Lung (tissue), 12 donors: ENCODE measurements around the gene IL17F. TPM values are rescaled to one million over a fixed set of nuclear protein-coding genes. Genes with fewer than 3 reads are reported as not detected.

ENCODE experiments used
- ATAC-seq: fragments of 200-7000 bp; cut with Tn5 transposase; one replicate; pipeline ENCODE4 v1.9.1; 2020; ENCODE audit warnings: moderate number of reproducible peaks; ENCODE audit not compliant: insufficient read depth, low FRiP score
- DNase-seq, 3 donors: peaks; one replicate each; pipeline ENCODE4 v3.0.0-alpha.2; 2013 to 2017
- H3K27ac ChIP-seq, 2 donors: one replicate each; pipeline ENCODE4 v1.5.1; 2013; ENCODE audit warnings: mild to moderate bottlenecking in 2 of 2, moderate library complexity in 2 of 2, control low read depth in 1 of 2, inconsistent platforms in 1 of 2, low read depth in 1 of 2, low read length in 1 of 2
- H3K27me3 ChIP-seq, 3 donors: one replicate each; pipeline ENCODE4 v1.5.1; 2013; ENCODE audit warnings: low read length in 2 of 3; ENCODE audit not compliant: control insufficient read depth in 3 of 3, insufficient read depth in 3 of 3
- H3K36me3 ChIP-seq, 4 donors: one replicate each; pipeline ENCODE4 v1.5.1; 2013; ENCODE audit warnings: low read length in 4 of 4, mild to moderate bottlenecking in 1 of 4, moderate library complexity in 1 of 4; ENCODE audit not compliant: control insufficient read depth in 4 of 4, insufficient read depth in 4 of 4
- H3K4me1 ChIP-seq, 5 donors: one replicate each; pipeline ENCODE4 v1.5.1; 2013; ENCODE audit warnings: low read length in 5 of 5, mild to moderate bottlenecking in 2 of 5, moderate library complexity in 1 of 5; ENCODE audit not compliant: control insufficient read depth in 5 of 5, insufficient read depth in 5 of 5
- H3K4me3 ChIP-seq: one replicate; pipeline ENCODE4 v1.5.1; 2013; ENCODE audit warnings: mild to moderate bottlenecking, control low read depth, moderate library complexity
- H3K9ac ChIP-seq, 2 donors: one replicate each; pipeline ENCODE4 v1.5.1; 2013; ENCODE audit warnings: low read length in 2 of 2, control low read depth in 1 of 2; ENCODE audit not compliant: insufficient read depth in 1 of 2
- H3K9me3 ChIP-seq, 4 donors: one replicate each; pipeline ENCODE4 v1.5.1; 2013; ENCODE audit warnings: low read length in 3 of 4, mild to moderate bottlenecking in 1 of 4, moderate library complexity in 1 of 4; ENCODE audit not compliant: control insufficient read depth in 4 of 4, insufficient read depth in 3 of 4
- CTCF ChIP-seq: IDR thresholded peaks from 2 replicates; pipeline ENCODE4 v1.5.1; 2012; ENCODE audit warnings: mild to moderate bottlenecking; ENCODE audit errors: control extremely low read depth, extremely low read depth
- WGBS, 2 donors: extraction: QIAGEN DNeasy Blood & Tissue Kit; methylation state at CpG; one replicate each; pipeline ENCODE4 v1.1.7; 2013; 5-methylcytosine and 5-hydroxymethylcytosine counted together
- polyA plus RNA-seq, 2 donors: library from polyadenylated mRNA; stranded (reverse); fragments of 200-250 nt; gene quantifications; one replicate each; pipeline ENCODE4 v1.2.1, GENCODE V29; 2013
- total RNA-seq, 2 donors: library from RNA; depleted of rRNA in 1 of 2; stranded (reverse); fragments of >200 nt in 1 of 2; gene quantifications; one replicate each; pipeline ENCODE4 v1.2.1, GENCODE V29; 2014 to 2021
- donor health status: control.
- donor health status: control.
- donor health status: Bipolar disorder and iron deficiency.
- donor health status: healthy.
- donor health status: DM: yes; HTN: yes; CAD: no.

Gene IL17F
- total and polyA plus RNA-seq, 4 donors = 0.08 TPM; not detected in 3

DNA sequence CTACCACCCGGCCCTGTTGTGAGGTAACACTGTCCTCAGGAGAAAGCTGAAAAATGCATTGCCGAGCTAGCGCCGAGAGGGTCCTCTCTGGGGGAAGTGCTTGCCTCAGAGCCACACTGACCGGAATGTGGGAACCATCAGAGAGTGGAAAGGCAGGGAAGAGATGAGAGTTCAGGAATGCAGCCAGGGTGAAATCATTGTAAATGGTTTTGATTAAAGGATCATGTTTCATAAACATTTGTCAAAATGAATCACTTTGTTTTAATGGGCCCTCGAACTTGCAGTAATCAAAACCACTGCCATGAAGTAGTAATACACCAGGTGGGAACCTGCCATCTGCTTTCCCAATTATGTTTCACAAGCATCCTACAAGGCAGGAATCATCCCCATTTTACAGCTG is 16.9 kb upstream of the IL17F start:
- no peak for ATAC-seq
- no peak overlapping the region for H3K9ac ChIP-seq
- DNase-seq = no peak
- H3K9me3 ChIP-seq = no peaks in the 10 kb centered on the region
- TF ChIP-seq CTCF = no peak
- no peaks in the 10 kb centered on the region for H3K4me1 ChIP-seq
- no peak overlapping the region for H3K4me3 ChIP-seq
- 73 to 89% methylated on average over 6 of the region's 6 CpGs for WGBS, 2 donors
- H3K27ac ChIP-seq = no peak overlapping the region
- peaks cover 15 to 26% (median 22%) of the 10 kb centered on the region in 4 donors for H3K36me3 ChIP-seq
- H3K27me3 ChIP-seq = no peaks in the 10 kb centered on the region

- H3K27ac ChIP-seq = no peak overlapping the region
- H3K4me1 ChIP-seq = no peaks in the 10 kb centered on the region
- ATAC-seq (no peak), DNase-seq (no peak)
- H3K9me3 ChIP-seq = no peaks in the 10 kb centered on the region
- no peak for TF ChIP-seq CTCF
- no peaks in the 10 kb centered on the region for H3K27me3 ChIP-seq
- H3K36me3 ChIP-seq = peaks cover 12 to 23% (median 17%) of the 10 kb centered on the region in 4 donors
- H3K9ac ChIP-seq = no peak overlapping the region
- no peak overlapping the region for H3K4me3 ChIP-seq
- WGBS, 2 donors = 85 to 87% methylated on average over 3 of the region's 3 CpGs
Measured at GRCh38 chr6:52260634-52261033, 16.3 kb upstream of the IL17F start.

DNA sequence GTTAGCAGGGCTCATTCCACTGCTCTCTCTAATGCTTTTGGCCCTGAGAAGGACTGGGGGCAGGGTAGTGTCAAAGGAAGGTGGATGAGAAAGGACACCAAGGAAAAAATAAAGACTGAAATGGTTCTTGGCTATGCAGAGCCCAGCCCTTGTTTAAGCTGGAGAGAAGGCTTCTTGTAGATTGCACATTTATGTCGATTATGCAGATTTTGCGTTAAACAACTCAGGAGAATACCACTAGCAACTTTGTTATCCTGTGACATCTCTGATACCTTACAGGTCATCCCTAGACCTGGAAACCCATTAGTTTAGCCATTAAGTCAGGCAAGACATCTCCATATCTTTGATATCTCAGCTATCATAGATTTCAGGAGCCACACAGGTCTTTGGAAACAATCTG is 11.1 kb upstream of the IL17F start:
- Histone ChIP-seq H3K27ac (no peak overlapping the region), H3K9me3 (no peaks in the 10 kb centered on the region), H3K4me1 (peaks cover 0 to 6% (median 0%) of the 10 kb centered on the region in 5 donors), H3K4me3 (no peak overlapping the region), H3K27me3 (peaks cover 0 to 2% (median 0%) of the 10 kb centered on the region in 3 donors), H3K9ac (no peak overlapping the region), H3K36me3 (peaks cover 0 to 2% (median 0%) of the 10 kb centered on the region in 4 donors)
- WGBS, 2 donors = 90 to 99% methylated on average over 2 of the region's 2 CpGs
- DNase-seq (no peak), ATAC-seq (no peak)
- TF ChIP-seq CTCF = no peak

DNA sequence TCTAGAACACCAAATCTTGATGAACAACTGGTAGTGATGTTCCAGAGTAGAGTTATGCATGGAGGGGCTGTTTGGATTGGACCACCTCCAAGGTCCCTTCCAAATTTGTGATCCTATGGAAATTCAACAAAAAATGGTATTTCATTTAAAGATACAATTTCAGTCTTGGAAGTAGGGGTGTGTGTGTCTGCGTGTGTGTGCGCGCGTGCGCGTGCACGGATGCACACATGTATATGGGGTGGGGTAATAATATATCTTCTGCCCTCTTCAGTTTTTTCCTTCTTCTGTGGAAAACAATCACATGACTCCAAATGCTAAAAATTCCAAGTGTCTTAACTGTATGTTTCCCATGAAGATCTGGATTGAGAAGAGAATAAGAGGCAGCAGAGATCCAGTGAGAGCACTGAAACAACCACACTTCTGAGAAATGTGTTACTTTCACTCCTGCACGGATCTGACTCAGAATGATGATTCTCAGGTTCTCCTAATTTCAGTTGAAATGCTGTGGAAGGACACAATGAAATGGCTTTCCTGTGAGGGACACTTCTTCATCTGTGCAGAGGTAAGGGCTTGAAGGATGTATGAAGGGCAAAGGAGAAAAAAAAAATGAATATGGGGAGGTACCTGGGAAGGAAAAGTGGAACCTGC is 10.6 kb upstream of the IL17F start:
- TF ChIP-seq CTCF = no peak
- H3K36me3 ChIP-seq = no peaks in the 10 kb centered on the region
- ATAC-seq (no peak), DNase-seq (no peak)
- peaks cover 0 to 6% (median 0%) of the 10 kb centered on the region in 5 donors for H3K4me1 ChIP-seq
- H3K4me3 ChIP-seq = no peak overlapping the region
- WGBS, 2 donors = 96 to 97% methylated on average over 8 of the region's 8 CpGs
- no peak overlapping the region for H3K9ac ChIP-seq
- peaks cover 0 to 4% (median 2%) of the 10 kb centered on the region in 3 donors for H3K27me3 ChIP-seq
- H3K27ac ChIP-seq = no peak overlapping the region
- no peaks in the 10 kb centered on the region for H3K9me3 ChIP-seq
